Right lobe of liver (tissue), 6 donors: ENCODE data around the gene BBX. TPM values are rescaled to one million over a fixed set of nuclear protein-coding genes. Genes with fewer than 3 reads are reported as not detected.

Experiments
- ATAC-seq, 4 donors: fragments of 200-7000 bp; cut with Tn5 transposase; one replicate each; pipeline ENCODE4 v1.9.1; 2020; ENCODE audit warnings: mild to moderate bottlenecking in 4 of 4, moderate library complexity in 4 of 4
- DNase-seq, 3 donors: peaks; one replicate each; pipeline ENCODE4 v3.0.0-alpha.2; 2020
- H3K27ac ChIP-seq, 3 donors: fragments of 200-600 bp; one replicate each; pipeline ENCODE4 v1.8.0; 2022
- H3K27me3 ChIP-seq, 2 donors: fragments of 200-600 bp; one replicate each; pipeline ENCODE4 v1.8.0; 2022
- H3K36me3 ChIP-seq, 4 donors: fragments of 200-600 bp; sonication (generic) in 1 of 4; one replicate each; pipeline versions ENCODE4 v1.5.1 to v1.8.0; 2017 to 2022; ENCODE audit warnings: control low read depth in 1 of 4
- H3K4me1 ChIP-seq, 4 donors: fragments of 200-600 bp; sonication (generic) in 1 of 4; one replicate each; pipeline versions ENCODE4 v1.5.1 to v1.8.0; 2017 to 2022; ENCODE audit warnings: control low read depth in 1 of 4
- H3K4me3 ChIP-seq, 3 donors: fragments of 200-600 bp; one replicate each; pipeline ENCODE4 v1.8.0; 2022
- H3K9me3 ChIP-seq, 4 donors: fragments of 200-600 bp; sonication (generic) in 1 of 4; one replicate each; pipeline versions ENCODE4 v1.5.1 to v1.8.0; 2017 to 2022; ENCODE audit warnings: control low read depth in 1 of 4
- CTCF ChIP-seq, 4 donors: fragments of 200-600 bp in 3 of 4; fragments of 450-650 bp in 1 of 4; IDR thresholded peaks; one replicate each; pipeline versions ENCODE4 v1.5.1 to v1.8.0; 2016 to 2022; ENCODE audit warnings: antibody characterized with exemption in 4 of 4, mild to moderate bottlenecking in 2 of 4
- POLR2A ChIP-seq: fragments of 450-650 bp; IDR thresholded peaks from one replicate; pipeline ENCODE4 v1.6.1; 2017; ENCODE audit warnings: antibody characterized with exemption, mild to moderate bottlenecking
- WGBS: methylation state at CpG from one replicate; pipeline ENCODE4 v1.1.6; 2018; ENCODE audit warnings: low coverage, low lambda C conversion rate; ENCODE audit not compliant: insufficient coverage; ENCODE audit errors: missing lambda C conversion rate; 5-methylcytosine and 5-hydroxymethylcytosine counted together
- intact Hi-C, 2 donors: fragments of 100-400 bp; cut with DNase I; formaldehyde crosslinking; loops; one replicate each; pipeline versions ENCODE4 v1.11.2 to v1.14.1; 2022
- total RNA-seq, 6 experiments: library from RNA; depleted of rRNA in 2 of 6; stranded (reverse); fragments of >200 nt in 2 of 6; fragmentation: NEBNext Ultra II Directional in 3 of 6; extraction: Animal tissue kit (Norgen Biotek cat#: 25700) in 3 of 6; gene quantifications; one replicate each; pipeline versions ENCODE4 v1.1.0 to v1.2.4, GENCODE V29; 2016 to 2023
- donor health status: DM: no; HTN: yes; CAD: no.
- donor health status: DM: no; HTN: no; CAD: no.
- donor health status: DM: no; HTN: no; CAD: no.
- donor health status: DM: no; HTN: yes; CAD: no.
- donor health status: DM: no; HTN: yes; CAD: no.

The BBX gene
- total RNA-seq, 6 experiments from 2014 or later: 15.0 to 22.4 (median 19.1) TPM

DNA sequence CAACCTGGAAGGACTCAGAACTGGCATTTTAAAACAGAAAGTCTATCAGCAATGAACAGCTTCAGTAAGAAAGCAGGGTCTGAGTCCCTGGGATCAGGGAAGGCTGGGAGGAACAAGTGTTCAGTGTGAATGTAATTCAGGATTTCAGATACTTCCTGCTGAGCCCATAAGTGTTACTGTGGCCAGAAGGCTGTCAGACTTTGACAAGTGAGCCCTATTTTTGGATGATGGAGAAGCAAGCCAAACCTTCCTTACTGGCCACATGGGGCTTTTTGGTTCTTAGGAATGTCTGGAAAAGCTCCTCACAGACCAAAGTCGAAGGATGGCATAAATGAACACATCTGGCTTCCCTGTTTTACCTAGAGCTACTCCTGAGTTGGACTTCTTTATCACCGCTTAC, 157.2 kb downstream of the BBX start:
- Histone ChIP-seq H3K4me3 (no peak overlapping the region), H3K4me1 (no peaks in the 10 kb centered on the region), H3K36me3 (no peaks in the 10 kb centered on the region), H3K27me3 (no peaks in the 10 kb centered on the region), H3K27ac (no peak overlapping the region), H3K9me3 (no peaks in the 10 kb centered on the region)
- TF ChIP-seq POLR2A (no peak), CTCF (IDR thresholded peaks at IDR 0.05) (no peak)
- intact Hi-C loops: no loop called here
- 81% methylated on average over 2 of the region's 2 CpGs for WGBS
- DNase-seq (no peak), ATAC-seq (no peak)

DNA sequence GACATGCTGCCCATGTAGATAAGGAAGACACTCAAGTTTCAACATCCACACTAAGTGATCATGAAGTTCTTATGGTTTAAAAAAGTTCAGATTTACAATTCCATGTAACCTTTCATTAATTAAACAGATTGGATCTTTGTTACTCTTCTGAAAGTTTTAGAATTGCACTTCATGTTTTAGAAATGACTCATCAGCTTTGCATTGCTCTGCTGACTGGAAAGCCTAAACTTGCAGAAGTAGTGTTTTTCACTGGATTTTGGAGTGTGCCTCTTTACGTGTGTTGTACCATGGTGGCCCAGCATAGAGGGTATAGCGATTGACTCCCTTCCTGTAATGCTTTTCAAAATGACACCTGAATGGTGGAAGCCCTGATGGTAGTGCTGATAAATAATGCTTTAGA, 157.9 kb downstream of the BBX start:
- no peaks in the 10 kb centered on the region for H3K27me3 ChIP-seq
- TF ChIP-seq POLR2A: no peak
- no peak for TF ChIP-seq CTCF (IDR thresholded peaks at IDR 0.05)
- H3K36me3 ChIP-seq: no peaks in the 10 kb centered on the region
- H3K4me3 ChIP-seq: no peak overlapping the region
- intact Hi-C loops: no loop called here
- ATAC-seq (peak in 1 of 4 donors; percentile 37), DNase-seq (no peak)
- 75% methylated on average over 2 of the region's 2 CpGs for WGBS
- no peaks in the 10 kb centered on the region for H3K4me1 ChIP-seq
- H3K9me3 ChIP-seq: no peaks in the 10 kb centered on the region
- H3K27ac ChIP-seq: no peak overlapping the region

- DNase-seq (no peak), ATAC-seq (peak; percentile 38 to 62 (median 58))
- Histone ChIP-seq H3K4me1 (no peaks in the 10 kb centered on the region), H3K27me3 (no peaks in the 10 kb centered on the region), H3K36me3 (no peaks in the 10 kb centered on the region), H3K27ac (no peak overlapping the region), H3K4me3 (no peak overlapping the region), H3K9me3 (no peaks in the 10 kb centered on the region)
- TF ChIP-seq POLR2A: no peak
- no peak for TF ChIP-seq CTCF (IDR thresholded peaks at IDR 0.05)
- intact Hi-C loops: no loop called here
- 48% methylated on average over 3 of the region's 3 CpGs for WGBS
Measured at GRCh38 chr3:107681396-107681795, 158.6 kb downstream of the BBX start.

DNA sequence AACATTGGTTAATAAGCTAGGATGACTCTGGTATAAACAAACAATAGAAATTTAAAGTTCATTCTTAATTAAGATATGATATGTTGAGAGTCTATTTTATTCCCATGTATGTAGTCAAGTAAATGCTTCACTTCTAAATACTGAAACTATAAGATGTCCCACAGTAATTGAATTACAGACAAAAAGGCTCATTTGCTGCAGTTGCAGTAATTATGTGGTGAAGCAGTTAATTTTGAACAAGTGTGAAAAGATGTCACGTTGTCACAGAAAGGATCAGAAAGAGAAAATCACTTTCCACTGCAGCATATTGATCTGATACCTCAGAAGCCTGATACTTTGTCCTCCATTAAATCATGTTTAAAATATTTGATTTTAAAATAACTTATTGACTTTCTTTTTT, 159.8 kb downstream of the BBX start:
- DNase-seq: no peak
- Histone ChIP-seq H3K4me3 (no peak overlapping the region), H3K4me1 (no peaks in the 10 kb centered on the region), H3K27me3 (no peaks in the 10 kb centered on the region), H3K36me3 (no peaks in the 10 kb centered on the region), H3K27ac (no peak overlapping the region), H3K9me3 (no peaks in the 10 kb centered on the region)
- no peak for TF ChIP-seq POLR2A
- TF ChIP-seq CTCF (IDR thresholded peaks at IDR 0.05): no peak
- WGBS: 40% methylated on average over 1 of the region's 1 CpG
- intact Hi-C loops: no loop called here
- no peak for ATAC-seq

- no peak for DNase-seq
- no peak for ATAC-seq
- 73% methylated on average over 4 of the region's 4 CpGs for WGBS
- H3K4me3 ChIP-seq: no peak overlapping the region
- no peak for TF ChIP-seq POLR2A
- no peak for TF ChIP-seq CTCF (IDR thresholded peaks at IDR 0.05)
- H3K9me3 ChIP-seq: no peaks in the 10 kb centered on the region
- intact Hi-C loops: no loop called here
- H3K27ac ChIP-seq: no peak overlapping the region
- no peaks in the 10 kb centered on the region for H3K36me3 ChIP-seq
- H3K27me3 ChIP-seq: no peaks in the 10 kb centered on the region
- no peaks in the 10 kb centered on the region for H3K4me1 ChIP-seq
Measured at GRCh38 chr3:107683447-107683846, 160.7 kb downstream of the BBX start.
